ENCODE measurements around the gene ATP2A3.

Gene ATP2A3

DNA sequence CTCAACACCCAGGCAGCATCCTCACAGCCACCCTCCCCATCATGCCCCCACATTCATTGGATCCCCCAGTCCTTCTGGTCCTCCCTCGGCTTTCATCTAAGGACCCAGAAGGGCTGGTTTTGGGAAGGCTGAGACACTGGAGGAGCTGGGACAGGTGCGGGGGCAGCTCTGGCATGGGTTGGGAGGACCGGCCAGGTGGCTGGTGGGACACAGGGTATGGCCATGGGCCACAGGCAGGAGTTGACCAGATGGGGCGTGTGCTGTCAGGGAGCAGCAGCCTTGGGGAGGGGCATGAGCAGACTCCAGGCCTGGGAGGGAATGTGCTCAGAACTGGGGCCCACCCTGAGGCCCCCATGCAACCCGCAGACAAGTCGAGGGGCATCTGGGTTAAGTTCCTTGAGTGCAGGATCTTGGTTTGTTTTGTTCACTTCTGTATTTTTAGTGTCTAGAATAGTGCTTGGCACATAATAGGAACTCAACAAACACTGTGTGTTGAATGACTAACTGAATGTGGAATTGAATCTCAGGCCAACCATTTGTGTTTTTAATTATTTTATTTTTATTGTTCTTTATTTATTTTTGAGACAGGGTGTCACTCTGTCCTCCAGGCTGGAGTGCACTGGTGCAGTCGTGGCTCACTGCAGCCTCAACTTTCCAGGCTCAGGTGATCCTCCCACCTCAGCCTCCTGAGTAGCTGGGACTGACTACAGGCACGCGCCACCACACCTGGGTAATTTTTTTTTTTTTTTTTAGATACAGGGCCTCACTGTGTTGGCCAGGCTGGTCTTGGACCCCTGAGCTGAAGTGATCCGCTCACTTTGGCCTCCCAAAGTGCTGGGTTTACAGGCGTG is 53.6 kb downstream of the ATP2A3 start:
- DNase-seq (ENCODE audit: low spot score) = no peak

DNA sequence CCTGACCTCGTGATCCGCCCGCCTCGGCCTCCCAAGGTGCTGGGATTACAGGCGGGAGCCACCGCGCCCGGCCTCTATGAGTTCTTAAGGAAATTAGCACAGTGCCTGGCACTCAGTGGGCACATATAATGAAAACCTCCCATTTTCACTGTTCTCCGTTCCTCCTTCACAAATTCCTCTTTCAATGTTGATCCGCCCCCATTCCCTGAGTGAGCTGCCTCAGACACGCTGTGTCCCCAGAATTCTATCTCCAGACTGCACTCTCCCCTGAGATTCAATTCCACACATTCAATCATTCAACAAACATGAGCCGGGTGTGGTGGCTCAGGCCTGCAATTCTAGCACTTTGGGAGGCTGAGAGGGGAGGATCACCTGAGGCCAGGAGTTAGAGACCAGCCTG is 55.0 kb downstream of the ATP2A3 start:
- no peak for DNase-seq (ENCODE audit: low spot score)

DNA sequence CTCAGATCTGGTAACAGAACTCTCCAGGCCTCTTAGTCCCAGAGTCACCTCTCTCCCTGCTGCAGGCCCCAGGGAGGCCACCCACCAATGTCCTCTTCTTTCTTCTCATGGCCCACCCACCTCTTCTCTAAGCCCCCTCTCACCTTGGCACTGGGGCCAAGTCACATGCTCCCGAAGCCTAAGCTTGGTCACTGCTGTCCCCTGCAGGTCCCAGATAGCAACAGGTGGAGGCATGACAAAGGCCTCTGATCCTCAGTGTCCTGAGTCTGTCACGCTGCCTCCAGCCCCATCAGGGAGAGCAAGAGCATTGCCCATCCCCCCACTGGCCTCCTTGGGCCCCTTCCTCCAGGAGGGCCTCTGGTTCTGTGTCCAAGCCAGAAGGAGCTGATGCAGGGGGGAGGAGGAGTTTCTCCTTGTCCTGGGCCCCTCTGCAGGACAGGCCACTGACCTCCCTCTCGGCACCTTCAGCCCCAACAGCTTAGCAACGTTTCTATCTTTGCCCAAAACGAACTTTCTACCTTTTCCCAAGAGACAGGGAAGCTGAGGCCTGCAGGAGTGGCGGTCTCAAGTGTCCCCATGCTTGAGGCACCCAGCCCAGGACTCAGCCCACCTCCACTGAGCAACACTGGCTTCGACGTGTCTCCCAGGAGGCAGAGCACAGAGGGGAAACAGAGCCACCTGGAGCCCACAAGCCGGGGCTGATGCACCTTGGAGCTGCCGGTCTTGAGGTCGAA is 56.6 kb downstream of the ATP2A3 start:
- no peak for DNase-seq (ENCODE audit: low spot score)

DNA sequence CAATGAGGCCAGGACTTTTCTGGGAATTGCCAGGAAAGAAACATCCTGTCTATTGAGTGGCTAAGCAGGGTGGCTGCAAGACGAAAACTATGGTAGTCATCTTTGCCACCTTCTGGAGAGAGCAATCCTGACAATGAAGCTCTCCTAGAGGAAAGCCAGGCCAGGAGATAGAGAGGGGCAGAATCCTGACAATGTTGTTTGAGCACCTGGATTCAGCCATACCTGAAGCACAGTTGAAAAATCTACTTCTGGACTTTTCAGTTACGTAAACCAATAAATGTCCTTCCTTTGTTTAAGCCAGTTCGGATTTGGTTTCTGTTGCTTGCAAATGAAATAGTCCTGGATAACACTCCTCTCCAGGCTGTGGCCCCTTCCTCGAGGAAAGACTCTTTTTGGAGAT is 57.4 kb downstream of the ATP2A3 start:
- DNase-seq (ENCODE audit: low spot score) = no peak

DNA sequence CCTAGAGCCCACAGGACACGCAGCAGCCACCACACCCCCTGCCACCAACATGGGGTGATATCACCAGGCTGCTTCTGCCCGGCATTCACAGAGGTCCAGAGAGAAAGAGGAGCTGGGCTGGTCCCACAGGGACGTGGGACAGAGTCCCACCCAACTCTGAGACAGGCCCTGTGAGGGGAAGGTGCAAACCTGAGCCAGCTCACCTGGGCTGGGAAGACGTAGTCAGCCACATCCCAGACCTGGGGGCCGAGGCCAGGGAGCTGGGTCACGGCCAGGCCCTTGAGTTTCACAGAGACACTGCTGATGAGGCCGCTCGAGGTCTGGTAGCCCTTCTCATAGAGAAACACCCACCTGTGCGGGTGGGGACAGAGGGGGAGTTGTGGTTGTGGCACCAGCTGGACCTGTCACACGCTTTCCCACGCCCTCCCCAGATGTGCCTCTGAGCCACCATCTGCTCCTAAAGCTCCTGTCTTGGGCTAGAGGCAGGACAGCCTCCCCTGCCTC is 59.2 kb downstream of the ATP2A3 start:
- no peak for DNase-seq (ENCODE audit: low spot score)

DNA sequence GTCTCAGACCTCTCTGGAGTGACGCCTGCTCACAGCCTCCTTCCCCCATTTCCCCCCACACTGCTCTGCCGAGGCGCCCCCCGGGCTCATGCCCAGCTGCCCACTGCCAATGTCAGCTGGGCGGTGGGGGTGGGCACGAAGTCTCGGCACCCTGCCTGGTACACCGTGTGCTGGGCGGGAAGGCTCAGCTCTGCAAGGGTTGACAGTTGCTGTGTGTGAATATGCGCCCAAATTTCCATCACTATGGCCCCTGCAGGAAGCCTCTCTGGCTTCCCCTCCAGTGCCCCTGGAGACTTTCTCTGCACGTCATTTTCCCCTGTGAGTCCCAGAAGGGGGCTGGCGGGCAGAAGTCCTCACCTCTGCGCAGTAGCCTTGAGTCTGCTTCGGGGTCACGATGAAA is 59.7 kb downstream of the ATP2A3 start:
- DNase-seq (ENCODE audit: low spot score) = no peak

DNA sequence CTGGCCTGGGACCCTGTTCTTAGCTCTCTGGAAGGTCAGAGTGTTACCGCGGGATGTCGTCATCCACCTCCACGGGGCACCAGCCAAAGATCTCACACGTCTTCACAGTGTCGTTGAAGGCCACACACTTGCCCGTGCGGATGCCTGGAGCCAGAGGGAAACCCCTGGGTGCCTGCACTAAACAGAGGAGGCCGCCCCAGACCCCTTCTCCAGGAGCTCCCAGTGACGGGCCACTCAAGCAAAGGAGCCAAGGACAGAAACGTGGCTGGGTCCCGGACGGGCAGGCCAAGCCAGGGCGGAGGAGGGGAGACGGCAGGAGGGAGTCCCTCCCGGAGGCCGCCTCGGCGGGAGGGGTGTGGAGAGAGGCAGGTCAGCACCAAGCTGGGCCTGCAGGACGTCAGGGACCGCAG is 60.4 kb downstream of the ATP2A3 start:
- DNase-seq (ENCODE audit: low spot score) = no peak

DNA sequence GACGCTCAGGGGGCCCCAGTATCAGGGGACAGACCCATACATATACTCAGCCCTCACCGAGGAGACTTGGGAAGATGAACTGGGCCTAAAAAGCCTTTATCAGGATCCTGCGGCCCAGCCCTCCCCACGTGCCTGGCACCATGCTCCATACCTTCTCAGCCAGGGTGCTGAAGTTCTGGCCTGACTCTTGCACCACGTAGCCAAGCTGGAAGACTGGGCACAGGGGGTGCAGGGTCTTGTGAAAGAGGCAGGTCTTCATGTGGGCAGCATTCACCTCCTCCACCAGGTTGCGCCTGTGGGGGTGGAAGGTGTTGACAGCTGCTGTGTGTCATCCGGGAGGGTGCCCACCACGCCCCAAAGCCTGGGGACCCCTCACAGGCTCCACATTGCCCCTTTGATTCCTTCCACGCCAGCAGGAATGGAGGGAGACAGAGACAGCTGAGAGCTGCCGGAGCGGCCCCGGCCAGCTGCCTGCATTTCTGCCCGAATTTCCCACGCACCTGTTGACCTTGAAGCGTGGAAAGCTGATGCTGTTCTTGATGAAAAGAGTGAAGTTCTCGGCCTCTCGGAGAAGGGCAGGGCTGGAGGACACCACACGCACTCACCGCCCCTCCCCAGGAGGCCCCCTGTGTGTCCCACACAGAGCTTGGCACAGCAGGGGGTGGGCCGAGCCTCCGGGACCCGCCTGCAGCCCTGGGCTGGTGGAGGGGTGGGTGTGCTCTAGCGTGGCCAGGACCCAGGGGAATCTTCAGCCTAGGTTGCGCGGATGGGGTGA is 61.0 kb downstream of the ATP2A3 start:
- DNase-seq (ENCODE audit: low spot score) = no peak

DNA sequence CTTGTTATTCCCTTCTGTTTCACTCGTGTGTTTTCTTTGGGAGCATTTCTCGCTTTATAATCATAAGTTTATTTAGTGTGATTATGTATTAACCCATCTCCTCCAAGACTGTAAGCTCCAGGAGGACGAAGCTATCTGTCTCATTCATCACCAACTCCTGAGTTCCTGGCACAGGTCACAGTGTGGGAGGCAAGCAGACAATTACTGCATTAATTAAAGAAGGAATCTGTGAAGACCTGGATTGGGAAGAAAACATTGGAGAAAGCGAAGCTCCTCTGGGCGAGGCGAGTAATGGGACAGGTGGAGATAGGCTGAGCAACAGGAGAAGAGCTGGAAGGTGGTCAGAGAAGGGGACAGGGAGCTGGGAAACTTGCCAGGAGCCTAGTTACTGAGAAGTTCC is 63.6 kb downstream of the ATP2A3 start:
- no peak for DNase-seq (ENCODE audit: low spot score)

DNA sequence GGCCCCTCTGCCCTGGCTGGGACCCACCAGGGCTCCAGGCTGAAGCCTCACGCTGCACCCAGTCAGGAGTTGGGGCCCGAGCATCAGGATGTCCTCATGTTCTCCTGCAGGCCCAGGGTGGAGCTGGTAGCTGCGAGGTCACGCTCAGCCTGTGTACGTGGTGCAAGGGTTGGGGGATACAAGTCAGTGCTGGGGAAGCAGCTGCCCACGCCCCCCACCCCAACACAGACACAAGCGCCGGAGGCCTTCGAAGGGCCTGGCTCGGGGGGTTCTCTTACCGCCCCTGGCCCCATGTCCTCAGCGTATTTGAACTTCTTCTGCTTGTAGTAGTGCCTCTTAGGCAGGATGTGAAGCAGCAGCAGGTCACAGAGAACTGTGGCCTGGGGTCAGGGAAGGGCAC is 66.5 kb downstream of the ATP2A3 start:
- DNase-seq (ENCODE audit: low spot score) = no peak

DNA sequence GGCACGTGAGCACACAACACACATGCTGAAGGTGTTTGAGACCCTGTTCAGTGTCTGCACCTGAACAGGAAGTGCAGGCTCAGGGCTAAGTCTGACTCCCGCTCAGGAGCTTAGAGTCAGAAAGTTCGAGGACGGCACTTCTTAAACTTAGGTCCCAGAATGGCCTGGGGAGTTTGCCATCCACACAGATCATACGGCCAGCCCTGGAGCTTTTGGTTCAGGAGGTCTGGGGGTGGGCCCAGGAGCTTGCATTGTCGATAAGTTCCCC is 67.3 kb downstream of the ATP2A3 start:
- no peak for DNase-seq (ENCODE audit: low spot score)

DNA sequence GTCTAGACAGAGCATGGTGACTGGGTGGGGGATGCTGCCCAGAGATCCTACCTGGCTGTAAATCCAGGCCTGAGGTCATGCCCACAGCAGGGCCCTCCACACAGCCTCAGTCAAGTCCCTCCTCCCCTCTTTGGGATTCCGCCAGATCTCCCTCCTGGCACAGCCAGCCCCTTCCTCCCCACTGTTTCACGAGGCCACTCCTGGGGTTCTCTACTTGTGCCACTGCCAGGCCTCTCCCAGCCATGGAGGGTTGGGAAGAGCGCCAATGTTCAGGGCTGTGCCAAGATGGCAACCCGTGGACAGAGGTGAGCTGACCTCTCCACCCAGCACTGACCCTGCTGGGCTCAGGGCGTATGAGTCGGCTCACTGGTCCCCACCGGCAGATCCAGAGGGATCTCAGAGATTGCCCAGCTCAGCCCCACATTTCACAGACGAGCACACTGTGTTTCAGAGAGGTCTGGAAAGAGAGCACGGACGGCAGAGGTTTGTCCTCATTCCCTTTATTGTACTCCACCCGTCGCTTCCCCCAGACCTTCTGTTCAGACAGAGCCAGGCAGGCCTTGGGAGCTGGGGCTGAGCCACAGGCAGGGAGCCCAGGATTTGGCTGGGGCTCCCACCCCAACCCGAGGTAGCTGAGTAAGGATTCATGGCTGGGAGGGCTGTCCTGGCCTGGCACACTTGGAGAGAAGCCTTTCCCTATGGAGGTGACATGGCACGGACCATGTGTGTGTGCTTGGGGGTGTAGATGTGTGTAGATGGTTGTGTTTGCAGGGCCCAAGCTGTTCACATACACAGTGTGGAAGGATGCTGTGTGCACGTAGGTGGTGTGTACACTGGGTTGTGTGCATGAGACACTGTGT is 67.9 kb downstream of the ATP2A3 start:
- no peak for DNase-seq (ENCODE audit: low spot score)

DNA sequence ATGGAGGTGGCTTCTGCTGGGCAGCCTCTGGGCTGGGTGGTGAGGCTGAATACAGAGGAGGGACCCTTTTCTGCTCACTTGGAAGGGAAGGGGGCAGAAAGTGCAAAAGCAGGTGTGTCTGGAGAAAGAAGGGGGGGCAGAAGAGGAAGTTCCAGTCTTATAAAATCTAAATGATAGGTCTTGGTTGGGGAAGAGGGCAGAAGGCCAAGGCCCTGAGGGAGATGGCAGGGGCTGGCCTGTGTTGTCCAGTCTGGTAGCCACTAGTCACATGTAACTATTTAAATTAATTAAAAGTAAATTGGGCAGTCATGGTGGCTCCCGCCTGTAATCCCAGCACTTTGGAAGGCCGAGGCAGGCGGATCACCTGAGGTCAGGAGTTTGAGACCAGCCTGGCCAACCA is 68.9 kb downstream of the ATP2A3 start:
- no peak for DNase-seq (ENCODE audit: low spot score)

DNA sequence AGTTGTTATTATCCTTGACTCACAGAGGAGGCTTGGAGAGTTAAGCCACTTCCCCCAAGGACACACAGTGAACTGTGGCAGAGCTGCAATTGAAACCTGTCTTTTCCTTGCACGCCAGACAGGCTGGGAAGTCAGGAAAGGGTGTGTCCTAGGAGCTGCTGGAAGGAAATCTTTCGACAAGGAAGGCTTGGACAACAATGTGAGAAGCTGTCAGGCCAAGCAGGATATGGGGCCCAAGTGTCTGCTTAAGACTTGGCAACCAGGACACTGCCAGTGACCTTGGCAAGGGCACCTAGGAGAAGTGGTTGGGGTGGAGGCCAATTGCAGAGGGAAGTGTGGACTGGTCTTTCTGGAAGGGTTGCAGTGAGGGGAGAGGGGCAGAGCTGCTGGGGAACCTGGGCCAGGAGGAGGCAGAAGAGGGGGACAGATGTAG is 69.3 kb downstream of the ATP2A3 start:
- no peak for DNase-seq (ENCODE audit: low spot score)

DNA sequence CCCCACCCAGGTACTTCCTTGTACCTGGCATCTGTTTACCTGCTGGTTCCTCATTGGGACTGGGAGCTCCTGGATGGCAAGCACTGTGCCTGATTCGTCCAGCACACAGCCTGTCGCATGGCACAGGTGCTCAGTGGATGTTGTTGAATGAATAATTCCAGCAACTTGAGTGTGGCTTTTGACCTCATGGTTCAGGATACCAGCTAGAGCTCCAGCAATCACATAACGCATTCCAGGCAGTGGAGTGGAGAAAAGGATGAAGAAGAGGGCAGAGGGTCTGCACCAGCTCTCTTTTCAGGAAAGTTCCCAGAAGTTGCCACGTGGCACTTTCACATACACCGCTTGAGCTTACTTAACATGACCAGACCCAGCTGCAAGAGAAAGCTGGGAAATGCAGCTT is 70.0 kb downstream of the ATP2A3 start:
- no peak for DNase-seq (ENCODE audit: low spot score)

DNA sequence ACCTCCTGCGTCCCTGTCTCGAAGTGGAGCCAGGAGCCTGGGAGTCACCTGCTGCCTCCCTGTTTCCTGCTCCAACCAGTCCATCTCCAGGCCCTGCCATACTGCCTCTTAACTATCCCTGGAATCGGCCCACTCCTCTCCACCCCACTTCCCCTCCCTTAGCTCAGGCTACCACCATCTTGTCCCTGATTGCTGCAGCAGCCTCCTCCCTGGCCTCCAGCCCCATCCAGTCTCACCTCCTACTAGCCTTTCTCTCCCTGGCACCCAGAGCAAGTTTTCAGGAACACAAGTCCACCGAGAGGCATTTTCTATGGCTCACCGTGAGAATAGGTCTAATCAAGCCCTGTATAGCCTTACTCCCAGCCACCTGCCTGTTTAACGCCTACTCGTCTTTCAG is 70.5 kb downstream of the ATP2A3 start:
- DNase-seq (ENCODE audit: low spot score) = no peak

DNA sequence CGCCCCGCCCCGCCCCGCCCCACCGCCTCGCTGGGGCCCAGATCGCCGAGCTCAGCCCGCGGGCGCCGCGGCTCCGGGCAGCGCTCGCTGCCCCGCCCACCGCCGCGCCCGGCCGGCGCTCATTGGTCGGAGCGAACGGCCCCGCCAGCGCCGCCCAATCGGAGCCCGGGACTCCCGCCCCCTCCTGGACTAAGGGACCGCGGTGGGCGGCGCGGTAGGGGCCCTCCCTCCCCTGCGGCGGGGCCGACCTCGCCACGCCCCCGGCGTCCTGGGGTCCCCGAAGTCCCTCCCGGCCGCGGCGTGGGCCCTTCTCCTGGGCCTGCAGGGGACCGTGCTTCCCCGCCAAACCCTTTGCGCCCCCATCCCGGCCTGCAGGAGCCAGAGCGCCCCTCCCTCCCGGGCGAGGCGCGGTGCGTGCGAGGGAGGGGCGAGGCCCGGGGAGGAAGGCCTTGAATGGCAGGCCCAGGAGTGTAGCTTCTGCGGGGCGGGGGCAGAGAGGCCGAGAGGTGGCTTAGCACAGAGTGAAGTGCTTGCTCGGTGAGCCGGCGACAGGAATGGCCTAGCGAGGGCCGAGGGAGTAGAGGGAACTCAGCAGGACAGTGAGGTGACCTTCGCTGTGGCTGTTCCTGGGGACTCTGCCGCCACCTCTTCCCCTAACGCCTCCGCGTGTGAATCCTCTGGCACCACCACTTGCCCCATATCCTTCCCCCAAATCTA is 71.1 kb downstream of the ATP2A3 start, which contains the start of gene CAMKK1:
Gene CAMKK1, minus strand, starts transcription at position 51 of the 717 bp plus-strand sequence. CDS start 7,366 bp downstream, outside the sequence.
- peak; percentile 83 for DNase-seq (ENCODE audit: low spot score)

DNA sequence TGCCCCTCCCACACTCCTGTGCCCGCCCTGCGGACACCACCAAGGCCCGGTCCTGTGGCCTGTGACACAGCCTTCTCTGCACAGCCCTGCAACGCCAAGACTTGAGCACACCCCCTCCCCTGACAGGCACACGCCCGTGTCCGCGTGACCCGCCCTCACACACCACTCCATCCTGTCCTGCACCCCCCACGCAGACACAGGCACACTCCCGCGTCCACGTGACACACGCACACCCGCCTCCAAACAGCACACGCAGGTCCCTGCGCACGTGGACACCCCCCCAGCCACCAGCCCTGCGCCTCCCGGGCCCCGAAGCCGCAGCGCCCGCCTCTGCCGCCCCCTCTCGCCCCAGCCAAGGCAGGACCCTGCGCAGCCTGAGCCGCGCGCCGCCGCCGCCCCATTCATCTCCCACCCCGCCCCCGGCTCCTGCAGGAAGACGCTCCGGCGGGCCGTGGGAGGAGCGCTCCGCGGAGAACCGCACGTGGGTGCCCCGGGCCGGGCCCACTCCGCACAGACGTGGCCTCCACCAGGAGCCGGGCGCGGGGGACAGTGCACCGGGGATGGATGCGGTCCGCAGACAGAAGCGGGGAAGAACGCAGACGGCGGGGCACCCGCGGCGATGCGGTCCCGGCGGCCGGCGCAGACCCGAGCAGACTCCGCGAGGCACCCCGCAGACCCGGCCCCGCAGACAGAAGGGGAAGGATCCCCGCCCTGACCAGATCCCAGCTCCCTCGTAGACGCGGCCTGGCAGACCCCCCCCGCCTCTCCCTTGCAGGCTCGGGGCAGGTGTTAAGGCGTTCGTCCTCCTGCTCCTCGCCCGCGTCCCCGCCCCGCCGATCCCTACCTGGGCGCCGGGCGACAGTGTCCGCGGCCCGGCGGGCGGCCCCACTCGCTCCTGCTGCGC is 71.9 kb downstream of the ATP2A3 start:
- peak; percentile 74 for DNase-seq (ENCODE audit: low spot score)

DNA sequence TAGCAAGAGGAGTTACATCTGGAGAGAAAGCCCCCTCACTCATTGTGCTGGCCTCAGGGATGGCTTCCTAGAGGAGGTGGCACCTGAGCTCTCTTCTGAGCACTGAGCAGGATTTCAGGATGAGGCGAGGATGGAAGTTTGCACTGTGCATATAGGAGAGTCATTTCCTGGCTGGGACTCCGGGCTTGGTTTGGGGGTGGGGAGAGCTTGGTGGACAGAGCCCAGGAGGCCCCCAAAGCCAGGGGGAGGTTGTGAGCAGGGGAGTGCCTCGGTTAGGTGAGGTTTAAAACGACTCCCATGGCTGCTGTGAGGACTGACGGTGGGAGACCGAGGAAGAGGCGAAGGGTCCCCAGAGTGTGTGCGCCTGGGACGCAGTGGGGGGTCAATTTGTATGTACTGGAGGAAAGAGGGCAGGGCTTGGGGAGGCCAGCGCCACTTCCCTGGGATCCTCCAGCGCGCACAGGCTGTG is 72.6 kb downstream of the ATP2A3 start:
- no peak for DNase-seq (ENCODE audit: low spot score)

DNA sequence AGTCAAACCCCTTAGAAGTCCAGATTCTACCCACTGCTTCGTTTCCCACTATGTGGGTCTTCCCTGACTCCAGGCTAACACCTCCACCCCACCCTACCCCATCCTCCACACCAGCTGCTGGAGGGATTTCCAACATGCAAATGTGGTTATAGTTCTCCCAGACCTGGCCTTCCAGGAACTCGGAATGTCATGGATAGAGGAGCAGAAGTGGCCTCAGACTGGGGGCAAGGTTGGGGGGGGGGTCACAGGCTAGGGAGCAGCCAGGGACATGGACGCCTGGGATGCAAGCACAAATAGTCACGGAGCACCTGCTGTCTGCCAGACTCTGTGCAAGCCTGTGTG is 73.4 kb downstream of the ATP2A3 start:
- DNase-seq (ENCODE audit: low spot score) = no peak
